Measurements from ENCODE around the gene SH3RF3.

The SH3RF3 gene

GRCh38 chr2:109396202-109397180 is 267.5 kb downstream of the SH3RF3 start:
- DNase-seq (ENCODE audit: low read depth), result no peak

DNA sequence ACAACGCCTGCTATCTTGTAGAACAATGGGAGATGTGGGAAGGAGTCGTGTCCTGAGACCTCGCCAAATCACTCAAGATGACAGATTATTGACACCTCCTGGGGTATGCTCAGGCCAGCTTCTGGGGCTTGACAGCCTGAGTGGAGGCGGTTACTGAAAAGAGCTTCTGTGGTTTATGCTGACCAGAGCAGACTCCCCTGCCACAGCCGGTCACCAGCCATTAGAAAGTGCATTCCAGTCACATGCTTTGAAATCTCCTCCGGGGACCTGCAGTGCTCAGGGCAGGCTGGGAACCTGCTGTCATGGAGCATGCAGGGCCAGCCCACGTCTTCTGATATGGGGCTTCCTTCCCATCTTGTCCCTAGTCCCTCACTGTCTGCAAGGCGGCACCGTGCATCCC is 268.9 kb downstream of the SH3RF3 start:
- DNase-seq (ENCODE audit: low read depth), result no peak

DNA sequence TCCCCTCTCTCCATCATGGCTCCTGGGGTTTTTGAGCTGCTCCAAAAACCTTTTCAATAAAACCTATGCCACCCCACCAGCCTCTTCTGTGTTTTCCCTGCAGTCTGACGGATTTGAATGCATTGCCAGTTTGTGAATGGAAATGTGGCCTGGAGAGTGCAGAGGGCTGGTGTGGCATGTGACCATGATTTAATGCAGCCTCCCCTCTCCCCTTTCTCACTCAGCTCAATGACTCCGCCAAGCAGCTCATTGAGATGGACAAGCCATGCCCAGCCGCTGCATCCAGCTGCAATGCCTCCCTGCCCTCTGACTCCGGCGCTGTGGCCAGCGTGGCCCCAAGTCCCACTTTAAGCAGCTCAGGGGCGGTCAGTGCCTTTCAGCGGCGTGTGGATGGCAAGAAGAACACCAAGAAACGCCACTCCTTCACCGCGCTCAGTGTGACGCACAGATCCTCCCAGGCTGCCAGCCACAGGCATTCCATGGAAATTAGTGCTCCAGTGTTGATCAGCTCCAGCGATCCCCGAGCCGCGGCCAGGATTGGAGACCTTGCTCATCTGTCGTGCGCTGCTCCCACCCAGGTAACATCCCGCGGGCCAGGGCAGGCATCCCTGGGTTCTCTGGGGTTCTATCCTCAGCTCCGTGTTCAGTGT is 269.5 kb downstream of the SH3RF3 start:
- no peak for DNase-seq (ENCODE audit: low read depth)

DNA sequence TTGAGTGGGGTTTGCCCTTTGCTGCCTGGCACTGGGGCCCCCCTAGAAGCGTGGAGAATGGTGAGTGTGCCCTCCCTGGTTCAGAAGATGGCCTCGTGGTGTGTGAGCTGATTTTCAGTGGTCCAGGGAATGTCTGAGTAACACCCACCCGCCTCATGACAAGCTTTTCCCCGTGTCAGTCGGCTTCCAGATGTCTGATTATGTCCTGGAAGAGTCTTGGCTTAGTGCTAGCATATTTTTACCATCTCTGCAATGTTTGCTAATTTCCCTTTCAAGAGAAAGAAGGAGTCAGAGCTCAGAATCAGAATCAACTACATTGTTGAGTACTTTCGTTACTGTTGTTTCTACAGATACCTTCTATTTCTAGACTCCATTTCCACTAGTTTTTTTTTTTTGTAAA is 270.1 kb downstream of the SH3RF3 start:
- no peak for DNase-seq (ENCODE audit: low read depth)

DNA sequence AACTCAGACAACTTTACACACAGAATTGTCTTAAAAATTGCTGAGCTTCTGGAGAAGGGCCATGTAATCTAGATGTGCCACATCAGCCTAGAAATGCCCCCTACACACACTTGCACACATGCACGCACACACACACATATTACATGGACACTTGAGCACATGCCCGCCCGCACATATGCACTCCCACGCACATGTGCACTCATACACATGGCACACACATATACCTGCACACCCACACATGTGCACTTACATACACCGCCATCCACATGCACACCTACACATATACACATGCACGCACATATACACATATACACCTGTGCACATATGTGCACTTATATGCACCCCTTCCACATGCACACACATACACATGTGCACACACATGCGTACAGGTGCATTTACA is 271.1 kb downstream of the SH3RF3 start:
- DNase-seq (ENCODE audit: low read depth), result no peak

GRCh38 chr2:109401370-109401769 is 272.4 kb downstream of the SH3RF3 start:
- no peak for DNase-seq (ENCODE audit: low read depth)

DNA sequence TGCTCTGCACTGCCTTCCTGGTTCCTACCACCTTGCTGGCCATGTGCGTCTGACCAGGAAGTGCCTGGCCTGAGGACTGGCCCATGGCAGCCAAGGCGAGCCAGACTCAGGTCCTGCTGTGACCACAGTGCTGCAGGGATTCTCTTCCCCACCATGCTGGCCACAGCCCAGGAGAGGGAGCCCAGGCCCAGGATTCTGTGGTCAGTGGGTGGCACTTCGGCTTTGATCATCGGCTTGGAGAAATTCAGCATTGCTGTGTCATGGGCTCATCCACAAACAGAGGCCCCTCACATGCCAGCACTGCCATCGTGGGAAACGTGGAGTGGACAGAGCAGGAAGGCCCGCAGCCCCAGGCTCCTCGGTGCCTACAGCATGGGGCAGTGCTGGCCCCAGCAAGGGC is 273.2 kb downstream of the SH3RF3 start:
- DNase-seq (ENCODE audit: low read depth), result no peak

DNA sequence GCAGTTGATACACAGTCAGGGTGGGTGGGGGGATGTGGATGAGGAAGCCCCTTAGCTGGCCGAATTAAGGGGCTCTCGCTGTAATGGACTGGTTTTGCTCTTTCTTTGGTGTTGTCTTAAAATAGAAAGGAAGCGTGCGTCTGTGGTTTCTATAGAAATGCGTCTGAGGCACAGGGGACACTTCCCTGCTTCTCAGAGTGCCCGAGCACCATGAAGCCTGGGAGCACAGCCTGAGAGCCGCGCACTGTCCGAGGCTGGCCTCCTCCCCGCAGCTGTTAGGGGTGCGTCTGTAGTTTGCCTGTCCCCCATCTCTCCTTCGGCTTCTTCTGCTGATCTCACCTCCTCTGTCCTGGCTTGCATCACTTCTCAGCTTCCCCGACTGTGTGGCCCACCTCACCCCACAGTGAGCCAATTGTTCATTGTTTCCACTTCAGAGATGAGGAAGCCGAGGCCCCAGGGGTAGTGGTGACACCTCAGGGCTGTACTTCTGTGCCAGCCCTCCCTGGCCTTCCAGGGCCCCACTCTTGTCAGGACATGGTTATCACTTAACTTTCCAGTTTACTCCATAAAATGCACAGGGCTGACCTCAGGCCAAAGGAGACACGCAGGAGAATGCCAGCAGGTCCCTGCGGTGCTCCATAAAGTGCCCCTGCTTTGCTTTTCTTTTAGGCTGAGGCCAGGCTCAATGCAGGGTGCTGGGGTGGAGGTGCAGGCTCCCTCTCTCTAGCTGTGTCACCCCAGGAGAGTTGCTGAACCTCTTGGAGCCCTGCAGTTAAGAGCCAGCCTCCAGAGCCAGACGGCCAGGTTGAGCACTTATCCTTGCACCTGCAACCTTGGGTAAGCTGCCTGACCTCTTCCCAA is 274.2 kb downstream of the SH3RF3 start:
- no peak for DNase-seq (ENCODE audit: low read depth)

DNA sequence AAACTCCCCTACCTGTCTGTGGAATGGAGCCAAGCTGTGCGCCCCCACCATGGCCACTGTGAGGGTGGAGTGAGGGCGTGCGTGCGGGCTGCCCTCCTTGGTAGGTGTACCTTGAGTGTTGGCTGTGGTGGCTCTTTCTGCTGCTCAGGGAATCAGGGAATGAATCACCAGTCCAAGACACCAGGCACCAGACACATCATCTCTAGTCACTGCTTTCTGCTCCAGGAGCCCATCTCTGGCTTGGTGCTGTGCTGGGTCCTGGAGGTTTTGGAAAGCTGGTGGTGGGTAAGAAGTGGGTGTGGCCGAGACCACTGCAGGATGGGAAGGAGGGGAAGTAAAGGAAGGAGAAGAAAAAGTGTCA is 274.8 kb downstream of the SH3RF3 start:
- no peak for DNase-seq (ENCODE audit: low read depth)

GRCh38 chr2:109404681-109405080 is 275.7 kb downstream of the SH3RF3 start:
- no peak for DNase-seq (ENCODE audit: low read depth)

DNA sequence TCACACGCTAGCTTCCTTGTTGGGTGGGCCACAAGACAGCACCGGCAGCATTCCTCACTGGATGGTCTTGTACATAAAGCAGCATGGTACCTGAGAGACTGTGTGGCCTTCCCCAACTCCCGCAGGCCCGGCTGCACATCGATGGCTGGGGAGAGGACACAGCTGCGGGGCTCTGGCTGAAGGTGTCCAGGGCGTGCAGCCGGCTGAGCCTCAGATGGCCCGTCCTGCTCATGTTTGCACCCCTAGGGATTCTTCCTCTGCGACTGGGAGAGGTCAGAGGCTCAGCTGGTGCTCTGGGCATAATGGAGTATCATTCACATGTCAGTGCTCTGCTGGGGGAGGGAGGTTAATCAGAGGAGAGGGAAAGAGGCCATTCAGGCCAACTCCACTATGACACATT is 276.9 kb downstream of the SH3RF3 start:
- no peak for DNase-seq (ENCODE audit: low read depth)

DNA sequence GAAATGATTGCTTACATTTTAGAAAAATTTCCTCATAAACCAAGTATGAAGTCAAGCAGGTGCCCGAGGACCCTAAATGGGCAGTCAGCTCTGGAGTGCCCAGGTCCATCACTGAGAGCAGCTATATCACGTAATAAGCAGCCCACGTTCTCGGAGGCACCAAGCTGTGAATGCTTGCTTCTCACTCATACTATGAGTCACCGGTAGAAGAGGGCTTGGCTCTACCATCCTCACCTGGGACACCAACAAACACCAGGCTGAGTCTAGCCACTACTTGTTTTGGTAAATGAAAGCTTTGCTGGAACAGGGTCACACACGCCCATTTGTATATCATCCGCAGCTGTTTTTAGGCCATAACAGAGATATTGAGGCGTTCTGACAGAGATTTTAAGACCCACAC is 277.3 kb downstream of the SH3RF3 start:
- no peak for DNase-seq (ENCODE audit: low read depth)

DNA sequence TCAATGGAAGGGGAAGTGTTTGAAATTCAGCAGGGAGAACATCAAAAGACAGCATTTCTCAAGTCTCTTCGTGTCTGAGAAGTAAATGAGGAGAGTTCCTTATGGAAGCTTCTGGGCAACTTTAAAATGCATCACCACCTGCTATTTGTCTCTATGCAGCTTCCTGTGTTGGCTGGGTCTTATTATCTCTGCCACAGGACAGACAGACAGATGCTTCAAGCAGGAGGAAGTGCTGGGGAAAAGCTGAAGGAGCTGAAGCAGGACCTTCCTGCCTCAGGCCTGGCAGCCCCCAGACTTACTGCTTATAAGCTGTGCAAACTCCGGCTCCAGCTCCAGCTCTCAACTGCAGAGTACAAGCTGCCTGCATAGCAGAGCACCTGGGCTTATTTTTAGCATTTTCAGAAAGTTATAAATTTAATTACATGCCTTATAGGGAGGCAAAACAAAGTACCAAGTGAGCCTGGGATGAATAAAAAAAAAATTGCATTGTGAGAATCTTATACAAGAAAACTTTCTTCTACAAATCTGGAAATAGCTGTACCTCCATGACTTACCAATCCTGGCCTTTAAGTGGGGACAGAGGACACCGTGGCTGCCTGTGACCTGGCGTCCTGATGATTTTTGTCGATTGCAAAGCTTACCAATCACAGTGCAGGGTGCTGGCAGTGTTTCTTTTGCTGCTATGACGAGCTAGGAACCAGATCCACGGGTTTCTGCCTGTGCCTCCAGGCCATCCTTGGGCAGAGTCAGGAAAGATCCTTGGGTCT is 278.5 kb downstream of the SH3RF3 start:
- no peak for DNase-seq (ENCODE audit: low read depth)

DNA sequence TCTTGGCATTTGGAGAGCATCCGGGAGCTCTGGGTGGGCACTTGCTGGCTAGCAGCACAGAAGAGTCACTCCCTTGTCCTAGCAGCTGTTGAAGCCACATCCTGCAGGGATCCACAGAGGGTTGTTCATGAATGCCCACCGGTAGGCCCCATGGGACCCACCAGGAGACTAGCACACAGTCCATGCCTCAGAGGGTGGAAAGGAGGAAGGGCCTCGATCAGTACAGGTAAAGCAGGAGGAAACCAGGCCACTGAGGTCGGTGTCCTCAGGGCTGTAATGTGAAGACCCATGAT is 279.0 kb downstream of the SH3RF3 start:
- DNase-seq (ENCODE audit: low read depth), result no peak

- no peak for DNase-seq (ENCODE audit: low read depth)
Observed at GRCh38 chr2:109409321-109410038, 280.5 kb downstream of the SH3RF3 start.

GRCh38 chr2:109410039-109410815 is 281.2 kb downstream of the SH3RF3 start:
- no peak for DNase-seq (ENCODE audit: low read depth)

DNA sequence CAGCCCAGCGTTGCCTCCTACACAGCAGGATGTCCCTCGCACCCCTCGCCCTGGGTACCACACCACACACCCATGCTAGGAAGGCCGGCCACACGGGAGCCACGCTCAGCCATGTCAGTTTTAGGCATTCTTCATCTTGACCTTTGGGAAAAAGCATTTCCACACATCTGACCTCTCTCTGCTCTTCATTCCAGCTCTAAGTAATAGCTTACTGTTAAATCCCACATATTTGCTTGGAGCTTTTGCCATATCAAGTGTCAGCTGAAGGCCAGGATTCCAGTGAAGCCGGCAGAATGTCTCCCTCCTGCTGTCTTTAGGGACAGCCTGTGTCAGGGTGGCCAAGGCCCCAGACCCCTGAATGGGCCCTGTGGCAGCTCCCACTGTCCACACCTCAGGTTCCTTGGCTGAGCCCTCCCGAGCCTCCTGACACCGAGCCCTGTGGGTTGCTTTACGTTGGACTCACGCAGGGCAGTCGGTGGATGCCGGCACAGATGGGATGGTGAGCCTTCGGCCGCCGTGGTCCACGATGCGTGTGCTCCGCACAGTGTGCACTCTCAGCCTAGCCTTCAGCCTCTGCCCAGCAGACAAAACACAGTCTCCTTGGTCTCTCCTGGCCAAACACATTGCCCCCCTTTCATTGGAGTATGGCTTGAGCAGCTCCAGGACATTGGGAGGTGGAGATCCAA is 282.8 kb downstream of the SH3RF3 start:
- DNase-seq (ENCODE audit: low read depth), result no peak

GRCh38 chr2:109415581-109416013 is 286.6 kb downstream of the SH3RF3 start:
- no peak for DNase-seq (ENCODE audit: low read depth)

DNA sequence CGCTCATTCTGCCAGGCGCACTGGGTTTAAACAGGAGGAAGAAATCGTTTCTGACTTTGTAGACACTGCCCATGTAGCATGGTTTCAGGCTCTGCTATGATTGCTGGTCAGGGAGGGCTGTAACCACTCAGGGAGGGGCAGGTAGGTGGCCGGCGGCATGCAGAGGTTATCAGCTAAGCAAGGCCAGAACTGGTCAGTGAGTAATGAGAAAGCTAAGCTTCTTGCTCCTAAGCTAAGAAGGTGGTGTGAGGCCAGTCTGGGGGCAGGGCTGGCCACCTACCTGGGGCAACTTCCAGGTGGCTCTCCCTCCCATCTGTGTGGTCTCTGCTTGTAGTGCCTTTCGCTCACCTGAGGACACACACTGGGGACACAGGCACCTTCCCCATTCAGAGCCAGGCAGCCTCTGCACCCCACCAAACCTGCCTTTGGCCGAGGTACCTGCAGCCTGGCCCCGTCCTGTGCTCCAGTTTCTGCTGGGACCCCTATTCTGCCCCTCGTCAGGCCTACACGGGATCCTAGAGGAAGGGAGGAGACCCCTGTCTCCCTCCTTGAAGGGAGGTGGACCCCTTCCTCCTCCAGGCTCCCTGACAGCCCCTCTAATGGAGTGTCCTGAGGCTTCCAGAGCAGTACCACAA is 288.8 kb downstream of the SH3RF3 start:
- DNase-seq (ENCODE audit: low read depth), result no peak
